HTERT RPE-1 (cell line): Measurements from ENCODE around the gene PKP4.

ENCODE experiments used
- in situ Hi-C: fragments of 300-500 bp; cut with MboI; formaldehyde crosslinking; loops from 4 replicates; pipeline ENCODE4 v1.14.3; 2020; ENCODE audit warnings: low sequenced_read_pairs

PKP4 gene

DNA sequence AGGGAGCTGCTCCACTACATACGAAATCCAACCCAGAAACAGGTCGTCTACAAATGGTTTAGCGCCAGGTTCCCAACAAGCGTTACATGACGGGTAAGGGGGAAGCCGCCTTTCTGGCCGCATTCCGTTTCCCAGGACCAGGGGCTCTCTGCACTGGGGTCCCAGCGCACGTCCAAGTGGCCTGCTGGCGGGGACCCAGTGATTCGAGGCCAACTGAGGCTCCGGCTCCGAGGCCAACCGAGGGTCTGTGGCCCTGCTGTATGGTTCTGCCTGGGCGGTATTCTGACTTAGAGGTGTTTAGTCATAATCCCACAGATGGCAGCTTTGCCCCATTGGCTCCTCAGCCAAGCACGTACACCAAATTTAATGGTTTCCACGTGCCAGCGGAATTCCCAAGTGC lies 127.2 kb downstream of the PKP4 start:
- in situ Hi-C loops, result no loop called here

DNA sequence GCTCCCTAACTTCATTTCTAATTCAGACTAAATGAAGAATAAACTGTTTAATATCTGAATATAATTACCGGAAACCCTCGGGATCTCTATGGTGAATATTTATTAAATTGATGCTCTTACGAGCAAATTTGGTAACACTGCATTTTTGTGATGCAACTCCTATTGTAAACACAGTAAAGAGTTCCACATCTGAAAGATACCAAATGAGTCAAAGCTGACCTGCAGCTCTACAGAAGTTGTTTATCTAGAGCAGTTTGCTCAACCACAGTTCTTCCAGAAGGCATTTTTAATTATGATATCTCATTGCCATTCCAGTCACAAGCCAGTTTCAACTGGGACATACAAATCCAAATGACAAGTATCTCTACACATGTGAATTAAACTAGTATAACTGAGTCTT lies 129.7 kb downstream of the PKP4 start:
- in situ Hi-C loops, result no loop called here

DNA sequence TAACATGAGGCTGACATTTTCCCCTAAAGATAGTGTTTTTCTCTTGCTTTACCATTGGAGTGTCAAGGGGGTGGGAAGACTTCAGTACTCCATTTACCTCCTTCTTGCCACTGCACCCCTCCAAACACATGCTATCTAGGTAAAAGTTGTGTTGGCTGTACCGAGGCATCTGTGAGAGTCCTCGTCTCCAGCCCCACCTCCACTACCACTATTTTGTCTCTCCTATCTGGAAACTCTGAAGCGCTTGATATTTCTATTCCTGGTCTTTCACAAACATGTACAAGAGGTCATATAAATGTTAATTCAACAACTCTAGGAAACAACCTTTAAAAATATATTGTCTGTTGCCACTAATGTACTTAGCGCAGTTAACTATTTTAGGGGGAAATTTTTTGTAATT lies 132.6 kb downstream of the PKP4 start:
- in situ Hi-C loops, result no loop called here

DNA sequence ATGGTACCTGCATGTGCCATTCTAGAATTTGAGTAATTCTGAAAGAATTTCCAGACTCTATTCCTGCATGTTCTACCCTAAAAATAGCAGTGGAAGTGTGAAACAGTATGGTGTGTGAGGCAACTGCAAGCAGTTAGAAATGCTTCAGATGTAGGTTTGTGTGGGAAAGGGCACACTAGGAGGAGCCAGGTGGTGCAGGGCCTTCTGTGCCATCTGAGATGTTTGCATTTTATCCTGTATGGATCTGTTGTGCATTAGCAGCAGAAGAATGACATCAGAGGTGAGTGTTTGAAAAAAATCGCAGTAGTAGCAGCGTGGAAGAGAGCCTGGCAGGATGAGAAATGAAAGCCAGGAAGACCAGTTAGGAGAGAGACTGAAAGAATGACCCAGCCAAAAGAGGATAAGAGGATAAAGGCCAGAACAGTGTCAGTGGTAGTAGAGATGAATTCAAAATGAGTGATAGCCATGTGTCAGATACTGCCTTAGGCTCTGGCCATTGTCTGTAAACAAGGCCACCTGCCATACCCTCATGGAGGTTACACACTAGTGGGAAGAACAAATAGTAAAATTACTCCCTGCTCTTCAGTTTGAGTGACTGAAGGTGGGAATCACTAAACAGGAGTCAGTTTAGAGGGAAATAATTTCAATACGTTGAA lies 142.2 kb downstream of the PKP4 start:
- in situ Hi-C loops, result no loop called here

DNA sequence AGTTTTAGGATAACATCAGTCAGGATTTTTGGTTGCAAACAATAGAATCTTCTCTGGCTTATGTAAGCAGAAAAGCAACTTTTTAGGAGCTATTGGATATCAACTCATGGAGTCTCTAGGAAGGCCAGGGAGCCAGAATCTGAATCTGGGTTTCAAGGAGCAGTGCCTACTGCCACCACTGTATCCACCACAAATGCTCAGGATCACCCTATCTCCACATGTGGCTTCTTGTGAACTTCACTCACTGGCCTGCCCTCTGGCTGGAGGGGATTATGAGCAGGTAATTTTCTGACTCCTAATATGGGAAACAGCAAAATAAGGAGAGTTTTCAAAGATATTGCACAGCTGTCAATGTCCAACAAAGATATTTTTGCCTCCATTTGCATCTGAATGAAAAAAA lies 142.9 kb downstream of the PKP4 start:
- in situ Hi-C loops, result no loop called here

DNA sequence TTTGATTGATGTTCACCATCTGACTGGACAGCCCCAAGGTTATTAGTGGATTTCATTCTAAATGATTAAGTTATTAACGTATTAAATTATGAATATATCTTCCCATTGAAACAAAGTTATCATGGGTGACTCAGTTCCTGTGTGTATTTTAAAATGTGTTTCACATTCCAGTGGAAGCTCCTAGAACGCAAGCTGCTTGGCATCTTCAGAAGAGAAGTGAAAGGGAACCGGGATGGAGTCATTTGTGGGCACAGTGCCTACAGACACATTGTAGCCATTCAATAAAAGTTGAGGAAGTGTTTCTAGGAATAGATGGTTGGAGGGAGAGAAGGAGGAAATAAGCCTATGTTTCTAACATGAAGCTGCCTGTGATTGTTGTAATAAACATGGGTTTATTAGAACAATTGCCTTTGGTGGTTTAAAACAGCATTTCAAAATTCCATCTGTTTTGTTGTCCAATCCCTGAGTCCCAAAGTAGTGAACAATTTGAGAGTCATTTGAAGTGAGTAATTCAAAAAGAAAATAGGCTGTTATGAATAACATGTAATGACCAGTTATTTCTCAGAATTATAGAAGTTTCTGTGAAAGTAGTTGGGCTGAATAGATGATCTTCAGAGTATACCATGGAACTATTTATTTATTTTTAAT lies 143.5 kb downstream of the PKP4 start:
- in situ Hi-C loops, result no loop called here

DNA sequence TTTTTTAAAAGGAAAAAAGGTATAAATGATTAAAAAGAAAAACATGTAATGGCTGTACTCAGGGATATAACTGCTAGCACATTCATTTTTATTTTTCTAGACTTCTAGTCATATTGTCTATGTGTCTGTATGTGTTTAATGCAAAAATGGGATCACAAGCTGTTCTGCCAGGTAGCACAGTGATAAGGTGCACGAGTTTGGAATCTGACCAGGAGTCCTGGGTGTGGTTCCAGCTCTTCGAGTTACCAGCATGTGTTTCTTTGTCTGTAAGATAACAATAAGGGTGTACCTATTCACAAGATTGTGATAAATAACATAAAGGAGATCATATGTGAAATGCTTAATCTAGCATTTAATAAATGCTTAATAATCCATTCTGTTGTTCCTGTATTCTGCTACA lies 145.3 kb downstream of the PKP4 start:
- in situ Hi-C loops, result no loop called here

DNA sequence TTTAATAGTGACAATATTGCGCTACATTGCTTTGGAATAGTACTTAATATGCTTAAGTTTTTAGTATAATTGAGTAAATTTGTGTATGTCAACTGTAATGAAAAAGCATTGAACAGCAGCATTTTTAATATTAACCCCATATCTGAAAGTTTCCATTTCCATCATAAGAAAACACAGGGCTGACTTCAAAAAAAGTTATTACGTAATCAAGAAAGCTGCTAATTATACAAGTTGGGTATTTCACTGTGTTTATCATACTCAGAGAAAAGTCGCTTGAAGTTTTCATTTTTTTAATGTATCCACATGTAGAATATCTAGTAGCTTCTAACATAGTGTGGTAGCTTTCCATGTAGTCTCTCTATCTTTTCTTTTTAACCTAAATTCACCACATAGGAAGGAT lies 146.5 kb downstream of the PKP4 start:
- in situ Hi-C loops, result no loop called here

DNA sequence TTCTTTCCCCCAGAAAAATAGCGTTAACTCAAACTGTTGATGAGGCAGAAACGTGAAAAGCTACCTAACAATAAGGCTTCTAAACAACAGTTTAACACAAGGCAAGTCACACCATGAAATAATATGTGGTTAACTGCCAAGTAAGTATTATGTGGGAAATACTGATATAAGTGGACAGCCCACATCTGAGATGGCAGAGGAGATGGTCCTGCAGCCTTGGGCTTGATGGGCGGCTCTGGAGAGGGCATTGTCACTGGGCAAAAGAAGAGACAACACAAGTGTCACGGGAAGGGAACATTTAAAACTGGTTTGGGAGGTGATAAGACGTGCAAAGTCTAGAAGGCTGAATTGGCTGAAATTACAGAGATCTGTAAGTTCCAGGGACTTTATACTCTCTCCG lies 147.2 kb downstream of the PKP4 start:
- in situ Hi-C loops, result no loop called here

DNA sequence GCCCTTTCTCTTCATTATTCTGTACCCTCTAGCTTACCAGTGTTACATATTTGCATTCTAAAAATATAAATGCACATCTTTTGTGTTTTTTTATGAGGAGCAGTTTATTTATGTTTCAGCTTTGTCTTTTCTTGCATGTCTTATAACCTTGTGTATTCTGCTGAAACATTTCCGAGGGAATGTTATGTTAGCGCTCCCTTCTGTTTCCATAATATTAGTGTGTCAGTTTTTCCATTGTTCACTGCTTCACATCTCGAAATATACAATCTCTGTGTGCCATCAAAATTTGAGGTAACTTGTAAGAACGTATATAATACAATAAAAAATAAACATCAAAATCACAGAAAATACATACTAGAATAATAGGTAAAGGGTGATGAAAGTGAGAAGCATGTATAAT lies 153.3 kb downstream of the PKP4 start:
- in situ Hi-C loops, result no loop called here

DNA sequence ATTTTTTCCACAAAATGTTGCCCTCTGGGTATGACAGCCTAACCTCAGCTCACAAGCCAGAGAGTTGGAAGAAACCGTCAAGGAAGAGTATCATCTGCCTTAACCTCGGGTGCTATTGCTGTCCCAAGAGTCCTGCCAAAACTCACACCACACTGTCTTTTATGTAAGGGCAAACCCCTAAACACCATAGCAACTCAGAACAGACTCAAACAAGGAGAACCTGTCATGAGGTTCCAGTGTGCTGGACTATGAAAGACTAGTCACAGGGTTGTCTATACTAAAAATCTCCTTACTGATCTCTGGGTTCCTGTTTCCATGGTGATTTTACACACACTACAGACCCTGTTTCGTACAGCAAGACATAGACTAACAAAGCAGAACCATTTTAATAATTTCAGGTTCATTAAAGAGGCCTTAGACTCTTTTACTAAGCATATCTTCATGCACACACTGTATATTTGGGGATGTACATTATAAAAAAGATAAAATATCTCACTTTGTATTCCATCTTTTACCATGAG lies 159.8 kb downstream of the PKP4 start:
- in situ Hi-C loops, result no loop called here

DNA sequence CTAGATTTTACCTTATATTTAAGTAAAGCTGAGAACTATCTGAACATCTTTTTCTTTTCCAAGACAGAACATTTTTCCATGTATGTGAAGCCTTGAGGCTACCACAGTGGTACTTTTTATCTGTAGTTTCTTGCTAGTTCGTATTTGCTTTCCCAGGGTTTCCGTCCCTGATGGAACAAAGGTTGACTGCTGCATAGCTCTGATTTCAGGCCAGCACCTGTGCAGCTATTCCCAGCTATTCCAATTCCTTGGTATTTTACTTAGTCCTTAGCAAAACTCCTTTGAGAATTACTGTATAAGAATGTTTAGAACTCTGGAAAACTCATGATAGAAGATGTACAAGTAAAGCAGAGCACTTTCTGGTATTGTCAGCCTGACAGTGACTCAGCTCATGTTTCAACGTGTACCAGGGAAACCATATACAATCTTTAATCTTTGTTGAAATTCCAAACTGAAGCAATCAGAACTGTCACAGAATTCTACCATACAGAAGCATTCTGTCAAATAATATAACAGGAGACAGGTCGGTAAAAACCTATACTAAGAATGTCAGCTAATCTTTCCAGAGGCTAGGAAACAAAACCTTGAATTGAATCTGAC lies 162.2 kb downstream of the PKP4 start:
- in situ Hi-C loops, result no loop called here

DNA sequence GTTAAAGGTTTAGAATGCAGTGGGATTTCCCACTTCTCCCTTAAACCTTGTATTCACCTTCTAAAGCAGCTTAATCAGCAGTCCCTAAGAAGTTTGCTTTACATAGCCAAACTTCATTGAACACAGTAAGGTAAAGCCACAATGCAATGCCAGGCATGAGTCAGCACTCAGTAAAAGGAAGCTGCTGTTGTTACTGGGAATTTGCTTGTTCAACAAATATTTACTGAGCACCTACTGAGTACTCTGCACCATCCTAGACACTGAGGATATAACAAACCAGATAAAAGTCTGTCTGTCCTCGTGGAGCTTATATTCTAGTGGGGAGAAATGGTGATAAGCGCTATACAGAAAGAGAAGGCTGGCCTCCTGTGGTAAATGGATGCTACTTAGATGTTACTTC lies 162.7 kb downstream of the PKP4 start:
- in situ Hi-C loops, result no loop called here

DNA sequence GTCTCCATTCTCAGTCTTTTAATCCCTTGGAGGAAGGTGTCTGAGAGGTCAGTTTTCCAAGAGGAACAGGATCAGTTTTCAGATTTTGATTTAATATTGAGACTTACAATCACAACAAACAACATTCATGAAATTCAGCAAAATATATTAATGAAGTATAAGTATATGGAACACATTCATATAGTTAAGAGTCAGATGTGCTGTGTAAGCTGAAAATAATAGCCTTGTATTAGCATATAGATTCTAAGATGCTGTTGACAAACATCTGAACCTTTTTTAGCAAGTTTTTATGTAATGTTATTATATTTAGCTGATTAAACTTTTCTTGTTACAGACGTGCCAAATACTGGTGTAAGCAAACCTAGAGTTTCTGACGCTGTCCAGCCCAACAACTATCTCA lies 163.9 kb downstream of the PKP4 start:
- in situ Hi-C loops, result no loop called here

DNA sequence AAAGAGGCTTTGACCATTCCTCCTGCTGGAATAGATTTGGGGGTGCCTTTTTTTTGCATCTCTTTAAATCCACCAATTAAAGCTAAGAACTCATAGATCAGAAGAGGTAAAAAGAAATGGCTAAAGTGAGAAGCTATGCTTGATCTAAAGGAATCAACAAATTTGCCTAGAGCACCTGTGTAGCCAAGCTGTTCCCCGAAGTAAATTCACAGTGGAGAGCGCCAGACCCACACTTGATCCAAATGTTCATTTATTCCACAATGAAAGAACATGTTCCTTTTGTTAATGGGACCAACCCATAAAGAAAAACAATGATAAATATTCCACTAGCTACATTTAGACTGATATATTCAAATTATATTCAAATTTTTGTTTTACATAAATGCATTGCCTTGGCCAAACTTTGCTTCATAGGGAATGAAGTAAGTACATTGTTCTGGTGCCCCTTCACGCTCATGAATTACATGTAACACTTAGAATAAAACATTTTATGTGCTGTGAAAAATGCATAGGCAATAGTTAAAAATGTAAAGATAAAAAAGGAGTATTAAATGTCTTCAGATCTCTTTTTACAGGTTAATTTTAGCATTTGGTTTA lies 167.4 kb downstream of the PKP4 start:
- in situ Hi-C loops, result no loop called here

DNA sequence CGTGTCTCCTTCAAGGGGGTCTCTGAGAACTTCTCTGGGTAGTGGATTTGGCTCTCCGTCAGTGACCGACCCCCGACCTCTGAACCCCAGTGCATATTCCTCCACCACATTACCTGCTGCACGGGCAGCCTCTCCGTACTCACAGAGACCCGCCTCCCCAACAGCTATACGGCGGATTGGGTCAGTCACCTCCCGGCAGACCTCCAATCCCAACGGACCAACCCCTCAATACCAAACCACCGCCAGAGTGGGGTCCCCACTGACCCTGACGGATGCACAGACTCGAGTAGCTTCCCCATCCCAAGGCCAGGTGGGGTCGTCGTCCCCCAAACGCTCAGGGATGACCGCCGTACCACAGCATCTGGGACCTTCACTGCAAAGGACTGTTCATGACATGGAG lies 168.2 kb downstream of the PKP4 start:
- in situ Hi-C loops, result no loop called here

DNA sequence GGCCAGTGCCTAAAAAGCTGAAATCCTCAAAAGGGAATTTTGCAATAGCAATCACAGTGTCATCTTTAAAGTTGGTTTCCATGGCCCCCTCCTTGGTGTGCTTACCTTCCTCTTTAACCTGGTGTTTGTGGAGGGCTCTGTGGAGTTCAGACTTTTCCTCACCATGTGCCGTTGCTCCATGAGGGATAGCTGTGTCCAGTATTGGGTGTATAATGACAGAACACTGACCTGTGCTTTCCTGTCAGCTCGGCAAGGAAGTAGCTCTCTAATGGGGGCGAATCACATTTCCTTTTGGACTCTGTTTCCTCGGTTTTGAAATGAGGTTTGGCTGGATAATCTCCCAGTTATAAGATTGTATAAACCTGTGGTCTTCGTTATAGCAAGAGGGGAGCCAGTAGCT lies 172.4 kb downstream of the PKP4 start:
- in situ Hi-C loops, result no loop called here

DNA sequence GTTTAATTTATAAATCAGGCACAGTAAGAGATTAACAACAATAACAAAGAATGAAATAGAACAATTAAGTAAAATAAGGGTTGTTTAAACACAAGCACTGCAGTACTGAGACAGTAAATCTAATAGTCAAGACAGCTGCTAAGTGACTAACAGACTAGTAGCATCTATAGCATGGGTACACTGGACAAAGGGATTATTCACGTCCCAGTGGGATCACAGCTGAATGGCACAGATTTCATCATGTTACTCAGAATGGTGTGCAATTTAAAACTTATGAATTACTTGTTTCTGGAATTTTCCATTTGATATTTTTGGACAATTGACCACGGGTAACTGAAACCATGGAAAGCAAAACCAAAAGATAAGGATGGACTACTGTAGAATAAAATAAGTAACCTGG lies 176.5 kb downstream of the PKP4 start:
- in situ Hi-C loops, result no loop called here

DNA sequence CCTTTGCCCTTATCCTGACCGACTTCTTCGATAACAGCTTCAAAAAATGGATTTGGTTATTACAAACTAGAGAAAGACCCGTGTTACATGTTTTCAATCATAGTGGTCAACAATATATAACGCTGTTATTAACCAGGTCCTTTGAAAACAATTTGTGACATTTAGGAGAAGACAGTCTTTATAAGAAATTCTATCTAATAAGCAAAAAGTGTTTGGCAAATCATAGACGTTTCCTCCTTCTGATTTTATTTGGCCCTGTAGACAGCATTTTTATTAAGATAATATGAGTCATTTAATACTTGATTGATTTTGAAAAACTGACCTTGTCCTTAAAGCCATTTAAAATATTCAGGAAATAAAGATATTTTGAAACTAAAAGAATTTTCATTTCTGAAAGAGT lies 177.9 kb downstream of the PKP4 start:
- in situ Hi-C loops, result no loop called here

DNA sequence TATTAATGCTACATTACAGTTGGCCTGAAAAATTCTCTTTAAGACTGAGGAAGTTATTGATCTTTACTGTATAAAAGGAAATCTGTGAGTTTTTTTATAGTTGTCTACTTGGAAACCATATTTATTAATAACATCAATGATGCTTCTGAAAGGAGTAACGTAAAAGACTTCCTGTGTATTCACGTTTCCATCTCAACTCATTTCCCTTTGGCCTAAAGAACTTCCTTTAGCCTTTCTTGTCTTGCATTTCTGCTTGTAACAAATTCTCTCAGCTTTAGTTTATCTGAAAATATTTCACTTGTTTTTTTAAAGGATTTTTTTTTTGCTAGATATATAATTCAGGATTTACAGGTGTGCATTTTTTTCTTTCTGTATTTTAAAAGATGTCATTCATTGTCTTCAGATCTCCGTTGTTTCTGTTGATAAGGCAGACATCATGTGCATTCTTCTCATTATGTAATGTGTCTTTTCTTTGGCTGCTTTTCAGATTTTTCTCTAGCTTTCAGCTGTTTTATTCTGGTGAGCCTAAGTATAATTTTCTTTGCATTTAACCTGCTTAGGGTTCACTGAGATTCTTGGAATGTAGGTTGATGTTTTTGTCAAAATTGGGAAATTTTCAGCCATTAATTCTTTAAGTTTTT lies 179.3 kb downstream of the PKP4 start:
- in situ Hi-C loops, result no loop called here

DNA sequence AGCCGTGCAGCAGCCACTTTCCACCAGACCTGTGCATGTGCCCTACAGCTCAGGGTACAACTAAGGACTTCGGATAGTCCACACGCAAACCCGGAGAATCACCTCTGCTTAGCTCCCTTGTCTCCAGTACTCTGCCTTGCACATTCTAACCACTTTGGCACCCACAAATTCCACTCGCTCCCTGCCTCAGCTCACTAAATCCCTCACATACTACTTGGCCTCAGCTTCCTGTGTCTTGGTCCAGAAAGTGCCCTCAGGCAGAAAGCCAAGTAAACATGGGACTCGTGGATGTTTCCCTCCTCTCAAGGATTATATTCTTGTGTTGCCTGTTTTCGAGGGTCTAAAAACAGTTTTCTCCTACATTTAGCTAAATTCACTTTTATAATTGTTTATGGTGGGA lies 180.6 kb downstream of the PKP4 start:
- in situ Hi-C loops, result no loop called here

DNA sequence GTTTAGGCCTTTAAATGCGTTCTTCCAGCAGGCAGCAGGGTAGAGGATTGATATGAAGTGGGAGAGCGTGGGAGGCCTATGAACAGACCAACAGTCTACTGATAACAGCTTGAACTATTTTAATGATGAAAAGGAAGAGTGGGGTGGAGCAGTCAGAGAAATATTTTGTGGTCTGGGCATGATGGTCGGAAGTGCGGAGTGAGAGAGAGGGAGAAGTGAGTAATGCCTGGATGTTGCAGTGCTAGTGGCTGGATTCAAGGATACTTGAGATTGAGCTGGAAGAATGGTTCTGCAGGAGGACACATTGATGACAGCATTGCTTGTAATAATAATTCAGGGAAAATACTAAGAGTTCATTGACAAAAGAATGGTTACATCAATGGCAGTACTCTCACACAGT lies 187.4 kb downstream of the PKP4 start:
- in situ Hi-C loops, result no loop called here
